GM21526 (cell line): ENCODE measurements around the gene NKX6-1.

Experiments used
- ATAC-seq: cut with Tn5 transposase; IDR thresholded peaks from one replicate; pipeline ENCODE4 v1.9.1; 2021; ENCODE audit warnings: moderate library complexity; ENCODE audit not compliant: unreplicated experiment, low FRiP score

Gene NKX6-1

GRCh38 chr4:84498935-84499623, at the start of gene NKX6-1:
Gene NKX6-1 (minus strand): TSS chr4:84499292. CDS start chr4:84498228, 1,064 bp downstream.
- ATAC-seq = no peak

- ATAC-seq = no peak
Observed at GRCh38 chr4:84547211-84547610, 48.1 kb upstream of the NKX6-1 start.

- no peak for ATAC-seq
Observed at GRCh38 chr4:84545093-84545492, 46.0 kb upstream of the NKX6-1 start.

GRCh38 chr4:84535901-84536300, 36.8 kb upstream of the NKX6-1 start:
- ATAC-seq = no peak

GRCh38 chr4:84531689-84532088, 32.6 kb upstream of the NKX6-1 start:
- ATAC-seq = no peak

- no peak for ATAC-seq
Observed at GRCh38 chr4:84530871-84531270, 31.8 kb upstream of the NKX6-1 start.

GRCh38 chr4:84530454-84530853, 31.4 kb upstream of the NKX6-1 start:
- no peak for ATAC-seq

GRCh38 chr4:84529169-84529751, 30.2 kb upstream of the NKX6-1 start:
- no peak for ATAC-seq

- ATAC-seq = no peak
Observed at GRCh38 chr4:84527391-84527790, 28.3 kb upstream of the NKX6-1 start.

- no peak for ATAC-seq
Observed at GRCh38 chr4:84515075-84515474, 16.0 kb upstream of the NKX6-1 start.

- ATAC-seq = no peak
Observed at GRCh38 chr4:84512277-84512676, 13.2 kb upstream of the NKX6-1 start.

- ATAC-seq = no peak
Observed at GRCh38 chr4:84511703-84512102, 12.6 kb upstream of the NKX6-1 start.

- ATAC-seq = no peak
Observed at GRCh38 chr4:84507941-84508340, 8.8 kb upstream of the NKX6-1 start.

- no peak for ATAC-seq
Observed at GRCh38 chr4:84504821-84505220, 5.7 kb upstream of the NKX6-1 start.

- ATAC-seq = no peak
Observed at GRCh38 chr4:84503495-84504437, 4.7 kb upstream of the NKX6-1 start.

- no peak for ATAC-seq
Observed at GRCh38 chr4:84502955-84503373, 3.9 kb upstream of the NKX6-1 start.

GRCh38 chr4:84502333-84502954, 3.4 kb upstream of the NKX6-1 start:
- ATAC-seq = no peak

GRCh38 chr4:84501721-84502267, 2.7 kb upstream of the NKX6-1 start:
- no peak for ATAC-seq

- no peak for ATAC-seq
Observed at GRCh38 chr4:84501202-84501503, 2.1 kb upstream of the NKX6-1 start.

- ATAC-seq = no peak
Observed at GRCh38 chr4:84500386-84501201, 1.5 kb upstream of the NKX6-1 start.
